Urothelium cell line (cell line): ENCODE measurements around the gene KIR2DL3.
"Not testable (repeated sequence)": the region's sequence is repeated elsewhere in the genome, so short reads cannot be mapped to it uniquely, and the experiment has no call there.

Source experiments
- DNase-seq: peaks from one replicate; pipeline ENCODE4 v3.0.0; 2011; ENCODE audit warnings: low spot score, mixed read lengths
- FAIRE-seq: peaks from 2 replicates; lab custom pipeline; 2011; peaks lifted over from hg19 to GRCh38; lab: Jason Lieb, UNC

The KIR2DL3 gene

GRCh38 chr19:54738306-54738705, at the start of gene KIR2DL3:
TSS of gene KIR2DL3 (plus strand) at chr19:54738513. CDS start at chr19:54738546, 33 bp downstream.
- not testable (repeated sequence) for FAIRE-seq, DNase-seq

DNA sequence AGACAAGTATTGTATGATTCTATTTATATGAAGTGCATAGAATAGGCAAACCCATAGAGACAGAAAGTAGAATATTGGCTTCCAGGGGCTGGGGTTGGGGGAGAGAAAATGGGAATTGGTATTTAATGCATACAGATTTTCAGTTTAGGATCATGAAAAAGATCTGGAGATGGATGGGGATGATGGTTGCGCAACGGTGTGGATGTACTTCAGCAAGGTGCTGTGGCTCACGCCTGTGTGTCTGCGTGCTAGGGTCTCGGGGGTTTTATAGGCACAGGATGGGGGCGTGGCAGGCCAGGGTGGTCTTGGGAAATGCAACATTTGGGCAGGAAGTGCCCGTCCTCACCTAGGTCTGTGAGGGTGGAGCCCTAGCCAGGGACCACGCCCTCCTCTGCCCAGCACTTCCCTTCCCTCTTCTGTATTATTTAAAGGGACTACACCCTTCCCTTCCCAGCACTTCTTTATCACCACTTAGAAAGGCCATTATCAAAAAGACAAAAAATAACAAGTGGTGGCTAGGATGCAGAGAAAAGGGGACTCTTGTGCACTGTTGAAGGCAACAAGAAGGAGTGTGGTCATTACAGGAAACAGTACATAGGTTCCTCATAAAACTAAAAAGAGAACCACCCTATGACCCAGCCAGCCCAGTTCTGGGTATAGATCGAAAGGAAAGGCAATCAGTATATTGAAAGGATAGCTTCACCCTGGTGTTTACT, 46.6 kb upstream of the KIR2DL3 start:
- FAIRE-seq = no peak

GRCh38 chr19:54692298-54692615, 46.1 kb upstream of the KIR2DL3 start:
- FAIRE-seq = no peak
- no peak for DNase-seq

More for the DNA sequence above, 46.6 kb upstream of the KIR2DL3 start:
- DNase-seq = no peak

GRCh38 chr19:54694648-54695047, 43.7 kb upstream of the KIR2DL3 start:
- DNase-seq (no peak), FAIRE-seq (no peak)

DNA sequence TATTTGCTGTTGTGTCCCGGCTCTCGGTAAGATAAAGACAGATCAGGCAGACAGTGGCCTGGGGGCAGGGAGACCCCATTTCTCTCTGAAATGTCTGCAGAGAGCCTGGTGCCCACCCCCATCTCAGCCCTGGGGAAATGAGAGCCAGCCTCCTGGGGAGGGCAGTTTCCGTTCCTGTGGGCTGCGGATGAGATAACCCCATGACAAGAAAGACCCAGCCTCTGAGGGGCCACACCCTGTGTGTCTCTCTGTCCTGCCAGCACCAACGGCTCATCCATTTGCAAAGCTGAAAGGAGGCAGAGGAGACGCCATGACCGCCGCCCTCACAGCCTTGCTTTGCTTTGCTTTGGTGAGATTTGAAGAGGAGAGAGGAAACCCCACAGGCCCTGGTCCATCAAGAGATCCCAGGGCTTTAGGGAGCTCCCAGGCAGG, 42.2 kb upstream of the KIR2DL3 start:
- DNase-seq = no peak
- FAIRE-seq = no peak

DNA sequence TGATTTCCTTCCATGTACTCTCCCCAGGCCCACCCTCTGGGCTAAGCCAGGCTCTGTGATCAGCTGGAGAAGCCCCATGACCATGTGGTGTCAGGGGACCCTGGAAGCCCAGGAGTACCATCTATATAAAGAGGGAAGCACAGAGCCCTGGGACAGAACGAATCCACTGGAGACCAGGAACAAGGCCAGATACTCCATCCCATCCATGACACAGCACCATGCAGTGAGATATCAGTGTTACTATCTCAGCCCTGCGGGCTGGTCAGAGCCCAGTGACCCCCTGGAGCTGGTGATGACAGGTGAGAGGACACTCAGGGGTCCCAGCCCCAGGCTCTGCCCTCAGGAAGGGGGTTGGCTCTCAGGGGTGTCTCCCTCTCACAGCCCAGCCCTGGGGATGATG, 41.5 kb upstream of the KIR2DL3 start:
- FAIRE-seq (no peak), DNase-seq (no peak)

DNA sequence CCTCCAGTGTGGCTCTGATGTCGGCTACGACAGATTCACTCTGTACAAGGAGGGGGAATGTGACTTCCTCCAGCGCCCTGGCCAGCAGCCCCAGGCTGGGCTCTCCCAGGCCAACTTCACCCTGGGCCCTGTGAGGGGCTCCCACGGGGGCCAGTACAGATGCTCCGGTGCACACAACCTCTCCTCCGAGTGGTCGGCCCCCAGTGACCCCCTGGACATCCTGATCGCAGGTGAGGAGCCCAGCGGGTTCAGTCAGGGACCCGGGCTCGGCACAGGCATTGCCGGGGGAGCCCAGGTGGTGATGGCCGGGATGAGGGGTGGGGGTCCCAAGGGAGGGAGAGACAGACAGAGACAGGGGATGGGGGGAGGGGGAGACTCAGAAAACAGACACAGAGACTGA, 40.6 kb upstream of the KIR2DL3 start:
- not testable (repeated sequence) for FAIRE-seq, DNase-seq

- DNase-seq (no peak), FAIRE-seq (no peak)
Observed at GRCh38 chr19:54704928-54705327, 33.4 kb upstream of the KIR2DL3 start.

- FAIRE-seq = no peak
- DNase-seq = no peak
Observed at GRCh38 chr19:54707962-54708361, 30.4 kb upstream of the KIR2DL3 start.

DNA sequence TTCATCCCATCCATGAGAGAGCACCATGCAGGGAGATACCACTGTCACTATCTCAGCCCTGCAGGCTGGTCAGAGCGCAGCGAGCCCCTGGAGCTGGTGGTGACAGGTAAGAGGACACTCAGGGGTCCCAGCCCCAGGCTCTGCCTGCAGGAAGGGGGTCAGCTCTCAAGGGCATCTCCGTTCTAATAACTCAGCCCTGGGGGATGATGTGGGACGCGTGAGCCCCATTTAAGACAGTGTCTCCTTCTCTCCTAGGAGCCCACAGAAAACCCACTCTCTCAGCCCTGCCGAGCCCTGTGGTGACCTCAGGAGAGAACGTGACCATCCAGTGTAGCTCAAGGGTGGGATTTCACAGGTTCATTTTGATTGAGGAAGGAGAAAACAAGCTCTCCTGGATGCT, 29.5 kb upstream of the KIR2DL3 start:
- FAIRE-seq = no peak

GRCh38 chr19:54709212-54709948, 28.9 kb upstream of the KIR2DL3 start:
- FAIRE-seq (no peak), DNase-seq (no peak)

More for the DNA sequence above, 29.5 kb upstream of the KIR2DL3 start:
- no peak for DNase-seq

DNA sequence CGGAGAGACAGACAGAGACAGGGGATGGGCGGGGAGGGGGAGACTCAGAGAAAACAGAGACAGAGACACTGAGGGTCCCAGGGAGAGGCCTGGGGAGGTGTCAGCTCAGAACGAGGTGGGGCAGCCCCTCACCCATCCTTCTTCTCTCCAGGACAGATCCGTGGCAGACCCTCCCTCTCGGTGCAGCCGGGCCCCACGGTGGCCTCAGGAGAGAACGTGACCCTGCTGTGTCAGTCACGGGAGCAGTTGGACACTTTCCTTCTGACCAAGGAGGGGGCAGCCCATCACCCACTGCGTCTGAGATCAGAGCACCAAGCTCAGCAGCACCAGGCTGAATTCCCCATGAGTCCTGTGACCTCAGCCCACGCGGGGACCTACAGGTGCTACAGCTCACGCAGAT, 28.4 kb upstream of the KIR2DL3 start:
- FAIRE-seq = not testable (repeated sequence)

GRCh38 chr19:54724142-54724541, 14.2 kb upstream of the KIR2DL3 start, which contains the start of gene KIR3DL3:
TSS of gene KIR3DL3 (plus strand) at chr19:54724442. CDS start at chr19:54724497, 55 bp downstream.
- FAIRE-seq (peak; percentile 5), DNase-seq (no peak)

More for the DNA sequence above, 28.4 kb upstream of the KIR2DL3 start:
- DNase-seq = not testable (repeated sequence)

GRCh38 chr19:54724644-54725043, 13.7 kb upstream of the KIR2DL3 start:
- DNase-seq = no peak
- no peak for FAIRE-seq

DNA sequence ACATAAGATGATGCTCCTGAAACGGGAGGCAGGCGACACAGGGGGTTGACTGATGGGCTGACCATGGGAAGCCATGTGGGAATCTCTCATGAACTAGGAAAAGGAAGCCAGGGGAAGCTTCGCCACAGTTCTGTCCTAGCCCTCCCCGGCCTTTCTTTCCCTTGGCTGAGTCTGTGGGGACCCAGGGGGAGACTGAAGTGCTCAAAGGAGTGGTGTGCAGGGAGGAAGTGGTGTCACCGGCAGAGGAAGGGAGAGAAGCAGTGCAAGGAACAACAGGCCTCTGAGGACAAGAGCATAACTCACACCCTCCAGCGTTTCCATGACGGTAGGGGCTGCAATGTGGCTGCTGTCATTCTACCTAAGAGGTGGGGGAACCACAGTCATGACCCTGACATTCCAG, 13.0 kb upstream of the KIR2DL3 start:
- DNase-seq = no peak

GRCh38 chr19:54727562-54727961, 10.8 kb upstream of the KIR2DL3 start:
- FAIRE-seq (no peak), DNase-seq (no peak)

More for the DNA sequence above, 13.0 kb upstream of the KIR2DL3 start:
- FAIRE-seq = no peak

GRCh38 chr19:54728167-54728566, 10.1 kb upstream of the KIR2DL3 start:
- FAIRE-seq (no peak), DNase-seq (no peak)

DNA sequence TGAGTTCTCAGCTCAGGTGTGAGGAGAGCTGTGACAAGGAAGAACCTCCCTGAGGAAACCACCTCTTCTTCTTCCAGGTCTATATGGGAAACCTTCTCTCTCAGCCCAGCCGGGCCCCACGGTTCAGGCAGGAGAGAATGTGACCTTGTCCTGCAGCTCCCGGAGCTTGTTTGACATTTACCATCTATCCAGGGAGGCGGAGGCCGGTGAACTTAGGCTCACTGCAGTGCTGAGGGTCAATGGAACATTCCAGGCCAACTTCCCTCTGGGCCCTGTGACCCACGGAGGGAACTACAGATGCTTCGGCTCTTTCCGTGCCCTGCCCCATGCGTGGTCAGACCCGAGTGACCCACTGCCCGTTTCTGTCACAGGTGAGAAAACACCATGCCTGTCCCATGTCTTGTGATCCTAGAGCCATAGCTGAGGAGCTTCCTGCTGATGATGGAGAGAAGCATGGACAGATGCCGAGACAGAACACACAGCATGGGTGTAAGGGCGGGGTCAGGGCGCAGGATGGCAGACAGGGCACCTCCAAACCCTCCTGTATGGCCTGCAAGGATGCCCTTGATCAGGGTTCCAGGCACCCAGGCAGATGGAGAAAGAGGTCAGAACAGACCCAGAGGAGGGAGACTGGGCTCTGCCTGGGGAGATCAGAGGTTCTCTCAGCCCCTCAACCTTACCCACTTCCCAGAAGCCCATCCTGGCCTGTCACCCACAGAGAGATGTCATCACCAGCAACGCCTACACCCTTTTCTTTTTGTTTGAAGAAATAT, 8.7 kb upstream of the KIR2DL3 start:
- FAIRE-seq (no peak), DNase-seq (no peak)

- DNase-seq = no peak
- FAIRE-seq = no peak
Observed at GRCh38 chr19:54731191-54731590, 7.1 kb upstream of the KIR2DL3 start.

DNA sequence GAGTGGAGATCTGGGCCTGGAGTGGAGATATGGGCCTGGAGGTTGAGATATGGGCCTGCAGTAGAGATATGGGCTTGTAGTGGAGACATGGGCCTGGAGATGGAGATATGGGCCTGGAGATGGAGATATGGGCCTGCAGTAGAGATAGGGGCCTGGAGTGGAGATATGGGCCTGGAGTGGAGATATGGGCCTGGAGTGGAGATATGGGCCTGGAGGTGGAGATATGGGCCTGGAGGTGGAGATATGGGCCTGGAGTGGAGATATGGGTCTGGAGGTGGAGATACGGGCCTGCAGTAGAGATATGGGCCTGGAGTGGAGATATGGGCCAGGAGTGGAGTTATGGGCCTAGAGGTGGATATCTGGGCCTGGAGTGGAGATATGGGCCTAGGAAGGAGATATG, 402 bp downstream of the KIR2DL3 start:
- no peak for FAIRE-seq

More for the DNA sequence above, 402 bp downstream of the KIR2DL3 start:
- DNase-seq = no peak
